Neural cell (in vitro differentiated cells): Measurements from ENCODE around the gene RDH14. TPM values are rescaled to one million over a fixed set of nuclear protein-coding genes. Genes with fewer than 3 reads are reported as not detected.

Experiments used
- H2AFZ ChIP-seq: fragments of 200-600, 300-800 bp; sonication (generic), shearing (Covaris generic); 2 replicates; pipeline ENCODE4 v1.6.0; 2014; ENCODE audit warnings: low read depth, mild to moderate bottlenecking, antibody characterized with exemption, low read length, moderate library complexity
- H3F3A ChIP-seq: fragments of 200-600 bp; shearing (Covaris generic); 2 replicates; pipeline ENCODE4 v1.6.1; 2016; ENCODE audit warnings: mild to moderate bottlenecking, moderate library complexity, mixed read lengths, antibody characterized with exemption, low read length; ENCODE audit not compliant: insufficient read depth, poor library complexity, severe bottlenecking
- H3K27ac ChIP-seq: fragments of 200-600, 300-800 bp; sonication (generic), shearing (Covaris generic); 2 replicates; pipeline ENCODE4 v1.5.1; 2014; ENCODE audit warnings: mild to moderate bottlenecking, low read length, moderate library complexity
- H3K27me3 ChIP-seq: fragments of 300-800, 200-600 bp; sonication (generic), shearing (Covaris generic); 2 replicates; pipeline ENCODE4 v1.6.0; 2014; ENCODE audit warnings: mild to moderate bottlenecking, low read depth, low read length, moderate library complexity; ENCODE audit not compliant: insufficient read depth
- H3K36me3 ChIP-seq: fragments of 300-800, 200-600 bp; sonication (generic), shearing (Covaris generic); 2 replicates; pipeline ENCODE4 v1.5.1; 2014; ENCODE audit warnings: mild to moderate bottlenecking, antibody characterized with exemption, low read length, moderate library complexity; ENCODE audit not compliant: insufficient read depth
- H3K4me2 ChIP-seq: fragments of 300-800, 200-600 bp; sonication (generic), shearing (Covaris generic); 2 replicates; pipeline ENCODE4 v1.6.0; 2014; ENCODE audit warnings: mild to moderate bottlenecking, low read length
- H3K4me3 ChIP-seq: fragments of 300-800, 200-600 bp; sonication (generic), shearing (Covaris generic); 2 replicates; pipeline ENCODE4 v1.5.1; 2014; ENCODE audit warnings: mild to moderate bottlenecking, low read length, moderate library complexity
- H3K79me2 ChIP-seq: fragments of 200-600 bp; shearing (Covaris generic); replicated peaks from 2 replicates; pipeline ENCODE4 v1.6.0; 2014; ENCODE audit warnings: mild to moderate bottlenecking, low read length, moderate library complexity; ENCODE audit not compliant: insufficient read depth
- H3K9ac ChIP-seq: fragments of 300-800, 200-600 bp; sonication (generic), shearing (Covaris generic); 2 replicates; pipeline ENCODE4 v1.6.1; 2016; ENCODE audit warnings: mild to moderate bottlenecking, low read length, mixed read lengths
- H3K9me2 ChIP-seq: fragments of 200-600 bp; shearing (Covaris generic); 2 replicates; pipeline ENCODE4 v1.6.1; 2016; ENCODE audit warnings: mild to moderate bottlenecking, low read length, mixed read lengths; ENCODE audit not compliant: insufficient read depth
- H3K9me3 ChIP-seq: fragments of 200-600, 300-800 bp; sonication (generic), shearing (Covaris generic); 2 replicates; pipeline ENCODE4 v1.6.1; 2016; ENCODE audit warnings: mild to moderate bottlenecking, mixed run types, low read length, moderate library complexity, mixed read lengths
- H4K20me1 ChIP-seq: fragments of 200-600 bp; shearing (Covaris generic); 2 replicates; pipeline ENCODE4 v1.6.1; 2016; ENCODE audit warnings: mild to moderate bottlenecking, mixed run types; ENCODE audit not compliant: insufficient read depth
- EP300 ChIP-seq: fragments of 450-650 bp; conservative IDR thresholded peaks from 2 replicates; pipeline ENCODE4 v1.6.1; 2014; ENCODE audit warnings: antibody characterized with exemption, mild to moderate bottlenecking, moderate library complexity; ENCODE audit not compliant: poor library complexity, severe bottlenecking
- EZH2 ChIP-seq: fragments of 200-600, 300-800 bp; shearing (Covaris generic), sonication (generic); IDR thresholded peaks from 2 replicates; pipeline ENCODE4 v1.6.1; 2014; ENCODE audit warnings: antibody characterized with exemption, low read length, borderline replicate concordance, mild to moderate bottlenecking; ENCODE audit not compliant: insufficient read depth, poor library complexity, severe bottlenecking
- MXI1 ChIP-seq: fragments of 450-650 bp; conservative IDR thresholded peaks from 2 replicates; pipeline ENCODE4 v1.6.1; 2014; ENCODE audit warnings: antibody characterized with exemption, mild to moderate bottlenecking; ENCODE audit not compliant: poor library complexity, severe bottlenecking
- POLR2AphosphoS5 ChIP-seq: IDR thresholded peaks from 2 replicates; pipeline ENCODE4 v1.6.1; 2012
- RAD21 ChIP-seq: fragments of 450-650 bp; conservative IDR thresholded peaks from 2 replicates; pipeline ENCODE4 v1.6.1; 2014; ENCODE audit warnings: antibody characterized with exemption, mild to moderate bottlenecking, moderate library complexity
- SMC3 ChIP-seq: fragments of 450-650 bp; conservative IDR thresholded peaks from 2 replicates; pipeline ENCODE4 v1.6.1; 2014; ENCODE audit warnings: antibody characterized with exemption, mild to moderate bottlenecking, moderate library complexity; ENCODE audit not compliant: poor library complexity
- TAF1 ChIP-seq: IDR thresholded peaks from 2 replicates; pipeline ENCODE4 v1.6.1; 2012; ENCODE audit warnings: low read depth
- polyA plus RNA-seq: library from polyadenylated mRNA; depleted of rRNA; stranded (reverse); fragments of >200 nt; gene quantifications from 2 replicates; pipeline ENCODE4 v1.2.3, GENCODE V29; 2014
- TF ChIP-seq, protein P1 (sequence below): fragments of 450-650 bp; IDR thresholded peaks from 2 replicates; pipeline ENCODE4 v1.5.1; 2014; ENCODE audit warnings: antibody characterized with exemption, mild to moderate bottlenecking, moderate library complexity; ENCODE audit not compliant: poor library complexity, severe bottlenecking
- TF ChIP-seq, protein P2 (sequence below): IDR thresholded peaks from 2 replicates; pipeline ENCODE4 v1.6.1; 2012; ENCODE audit warnings: borderline replicate concordance

RDH14 gene
- polyA plus RNA-seq, 1 donor from 2014 or later, result 29.4 TPM

DNA sequence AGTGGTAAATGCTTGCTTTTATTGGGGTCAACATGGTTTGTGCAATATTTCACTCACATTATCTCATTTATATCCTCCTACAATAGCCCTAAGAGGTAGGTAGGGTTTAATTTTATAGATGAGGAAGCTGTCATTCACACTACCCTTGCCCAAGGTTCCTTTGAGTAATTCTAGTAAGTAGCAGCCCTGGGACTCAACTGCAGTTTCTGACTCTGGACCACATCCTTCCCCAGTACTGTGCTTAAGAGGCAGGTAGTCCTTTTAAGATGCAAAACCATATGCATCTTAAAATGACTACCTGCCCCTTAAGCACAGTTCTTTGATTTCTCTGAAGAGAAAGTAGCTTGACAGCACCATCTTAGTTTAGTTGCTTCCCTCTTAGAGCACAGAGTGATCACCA is 44.7 kb upstream of the RDH14 start:
- no peaks in the 10 kb centered on the region for H3K79me2 ChIP-seq
- no peaks in the 10 kb centered on the region for H3K36me3 ChIP-seq
- no peak overlapping the region for H3K4me2 ChIP-seq
- no peak overlapping the region for H2AFZ ChIP-seq
- no peaks in the 10 kb centered on the region for H3K9me2 ChIP-seq
- H3K4me3 ChIP-seq, result no peak overlapping the region
- TF ChIP-seq MXI1 (no peak), EP300 (no peak), TAF1 (no peak), SMC3 (no peak), RAD21 (no peak), POLR2AphosphoS5 (no peak), EZH2 (no peak)
- TF ChIP-seq, protein P1, sequence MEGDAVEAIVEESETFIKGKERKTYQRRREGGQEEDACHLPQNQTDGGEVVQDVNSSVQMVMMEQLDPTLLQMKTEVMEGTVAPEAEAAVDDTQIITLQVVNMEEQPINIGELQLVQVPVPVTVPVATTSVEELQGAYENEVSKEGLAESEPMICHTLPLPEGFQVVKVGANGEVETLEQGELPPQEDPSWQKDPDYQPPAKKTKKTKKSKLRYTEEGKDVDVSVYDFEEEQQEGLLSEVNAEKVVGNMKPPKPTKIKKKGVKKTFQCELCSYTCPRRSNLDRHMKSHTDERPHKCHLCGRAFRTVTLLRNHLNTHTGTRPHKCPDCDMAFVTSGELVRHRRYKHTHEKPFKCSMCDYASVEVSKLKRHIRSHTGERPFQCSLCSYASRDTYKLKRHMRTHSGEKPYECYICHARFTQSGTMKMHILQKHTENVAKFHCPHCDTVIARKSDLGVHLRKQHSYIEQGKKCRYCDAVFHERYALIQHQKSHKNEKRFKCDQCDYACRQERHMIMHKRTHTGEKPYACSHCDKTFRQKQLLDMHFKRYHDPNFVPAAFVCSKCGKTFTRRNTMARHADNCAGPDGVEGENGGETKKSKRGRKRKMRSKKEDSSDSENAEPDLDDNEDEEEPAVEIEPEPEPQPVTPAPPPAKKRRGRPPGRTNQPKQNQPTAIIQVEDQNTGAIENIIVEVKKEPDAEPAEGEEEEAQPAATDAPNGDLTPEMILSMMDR, result no peak
- TF ChIP-seq, protein P2, sequence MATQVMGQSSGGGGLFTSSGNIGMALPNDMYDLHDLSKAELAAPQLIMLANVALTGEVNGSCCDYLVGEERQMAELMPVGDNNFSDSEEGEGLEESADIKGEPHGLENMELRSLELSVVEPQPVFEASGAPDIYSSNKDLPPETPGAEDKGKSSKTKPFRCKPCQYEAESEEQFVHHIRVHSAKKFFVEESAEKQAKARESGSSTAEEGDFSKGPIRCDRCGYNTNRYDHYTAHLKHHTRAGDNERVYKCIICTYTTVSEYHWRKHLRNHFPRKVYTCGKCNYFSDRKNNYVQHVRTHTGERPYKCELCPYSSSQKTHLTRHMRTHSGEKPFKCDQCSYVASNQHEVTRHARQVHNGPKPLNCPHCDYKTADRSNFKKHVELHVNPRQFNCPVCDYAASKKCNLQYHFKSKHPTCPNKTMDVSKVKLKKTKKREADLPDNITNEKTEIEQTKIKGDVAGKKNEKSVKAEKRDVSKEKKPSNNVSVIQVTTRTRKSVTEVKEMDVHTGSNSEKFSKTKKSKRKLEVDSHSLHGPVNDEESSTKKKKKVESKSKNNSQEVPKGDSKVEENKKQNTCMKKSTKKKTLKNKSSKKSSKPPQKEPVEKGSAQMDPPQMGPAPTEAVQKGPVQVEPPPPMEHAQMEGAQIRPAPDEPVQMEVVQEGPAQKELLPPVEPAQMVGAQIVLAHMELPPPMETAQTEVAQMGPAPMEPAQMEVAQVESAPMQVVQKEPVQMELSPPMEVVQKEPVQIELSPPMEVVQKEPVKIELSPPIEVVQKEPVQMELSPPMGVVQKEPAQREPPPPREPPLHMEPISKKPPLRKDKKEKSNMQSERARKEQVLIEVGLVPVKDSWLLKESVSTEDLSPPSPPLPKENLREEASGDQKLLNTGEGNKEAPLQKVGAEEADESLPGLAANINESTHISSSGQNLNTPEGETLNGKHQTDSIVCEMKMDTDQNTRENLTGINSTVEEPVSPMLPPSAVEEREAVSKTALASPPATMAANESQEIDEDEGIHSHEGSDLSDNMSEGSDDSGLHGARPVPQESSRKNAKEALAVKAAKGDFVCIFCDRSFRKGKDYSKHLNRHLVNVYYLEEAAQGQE, result no peak
- H4K20me1 ChIP-seq, result no peaks in the 10 kb centered on the region
- no peaks in the 10 kb centered on the region for H3K27me3 ChIP-seq
- H3K9ac ChIP-seq, result no peak overlapping the region
- no peak overlapping the region for H3K27ac ChIP-seq
- H3K9me3 ChIP-seq, result no peaks in the 10 kb centered on the region
- no peaks in the 10 kb centered on the region for H3F3A ChIP-seq

DNA sequence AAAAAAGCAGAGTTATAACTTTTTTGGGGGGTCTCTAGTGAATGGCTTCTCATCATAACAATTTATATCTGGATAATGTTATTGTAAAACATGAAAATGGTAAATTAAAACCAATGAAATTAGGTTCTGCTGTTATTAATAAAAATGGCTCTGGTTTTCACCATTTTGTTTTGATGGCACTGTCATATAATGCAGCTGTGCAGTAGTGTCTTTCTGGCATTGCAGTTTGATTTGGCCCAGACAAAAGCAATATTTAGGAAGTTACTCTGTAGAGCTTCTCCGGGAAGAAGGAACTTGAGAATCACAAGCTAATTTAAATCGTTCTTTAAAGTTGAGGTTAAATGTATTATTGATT is 44.1 kb upstream of the RDH14 start:
- Histone ChIP-seq H3F3A (no peaks in the 10 kb centered on the region), H3K4me2 (no peak overlapping the region), H3K4me3 (no peak overlapping the region), H3K36me3 (no peaks in the 10 kb centered on the region), H3K9me2 (no peaks in the 10 kb centered on the region), H3K9me3 (no peaks in the 10 kb centered on the region), H2AFZ (no peak overlapping the region), H3K9ac (no peak overlapping the region), H3K27ac (no peak overlapping the region), H4K20me1 (no peaks in the 10 kb centered on the region), H3K79me2 (no peaks in the 10 kb centered on the region), H3K27me3 (no peaks in the 10 kb centered on the region)
- TF ChIP-seq MXI1, result no peak
- TF ChIP-seq, protein P1, result no peak
- no peak for TF ChIP-seq RAD21
- TF ChIP-seq POLR2AphosphoS5, result no peak
- no peak for TF ChIP-seq EZH2
- TF ChIP-seq, protein P2, result no peak
- TF ChIP-seq SMC3, result no peak
